Endodermal cell (in vitro differentiated cells): ENCODE results near the gene NR6A1. TPM values are rescaled to one million over a fixed set of nuclear protein-coding genes. Genes with fewer than 3 reads are reported as not detected.

Source experiments
- DNase-seq: peaks from one replicate; pipeline ENCODE4 v3.0.0-alpha.2; 2017
- H3K27ac ChIP-seq: 2 replicates; pipeline ENCODE4 v1.5.1; 2013; ENCODE audit warnings: mild to moderate bottlenecking, low read depth, low read length, moderate library complexity
- H3K27me3 ChIP-seq: 2 replicates; pipeline ENCODE4 v1.6.1; 2013; ENCODE audit warnings: mild to moderate bottlenecking, low read length, moderate library complexity; ENCODE audit not compliant: insufficient read depth, control insufficient read depth, poor library complexity, severe bottlenecking
- H3K36me3 ChIP-seq: 2 replicates; pipeline ENCODE4 v1.7.0; 2013; ENCODE audit warnings: mild to moderate bottlenecking, low read length, moderate library complexity; ENCODE audit not compliant: control insufficient read depth, insufficient read depth
- H3K4me1 ChIP-seq: one replicate; pipeline ENCODE4 v1.7.0; 2013; ENCODE audit warnings: low read length; ENCODE audit not compliant: control insufficient read depth, insufficient read depth
- H3K4me3 ChIP-seq: 2 replicates; pipeline ENCODE4 v1.5.1; 2013; ENCODE audit warnings: mild to moderate bottlenecking, low read length, moderate library complexity
- H3K9ac ChIP-seq: 2 replicates; pipeline ENCODE4 v1.6.1; 2013; ENCODE audit warnings: mild to moderate bottlenecking, low read length, moderate library complexity; ENCODE audit not compliant: poor library complexity, severe bottlenecking; ENCODE audit errors: extremely low read depth
- H3K9me3 ChIP-seq: 2 replicates; pipeline ENCODE4 v1.6.1; 2013; ENCODE audit warnings: mild to moderate bottlenecking, low read length, moderate library complexity; ENCODE audit not compliant: control insufficient read depth
- H3K27ac Mint-ChIP-seq: 2 replicates; pipeline ENCODE4 v1.8.0; 2020; ENCODE audit warnings: mixed read lengths
- H3K27me3 Mint-ChIP-seq: 2 replicates; pipeline ENCODE4 v1.8.0; 2021; ENCODE audit warnings: mild to moderate bottlenecking, mixed read lengths; ENCODE audit not compliant: insufficient read depth
- H3K36me3 Mint-ChIP-seq: 2 replicates; pipeline ENCODE4 v1.8.0; 2020; ENCODE audit warnings: low read depth, mixed read lengths
- H3K4me1 Mint-ChIP-seq: 2 replicates; pipeline ENCODE4 v1.8.0; 2020; ENCODE audit warnings: mixed read lengths
- H3K4me3 Mint-ChIP-seq: 2 replicates; pipeline ENCODE4 v1.8.0; 2020; ENCODE audit warnings: mild to moderate bottlenecking, moderate library complexity, mixed read lengths
- H3K9me3 Mint-ChIP-seq: 2 replicates; pipeline ENCODE4 v1.8.0; 2020; ENCODE audit warnings: mild to moderate bottlenecking, mixed read lengths
- WGBS, 2 experiments: methylation state at CpG; one replicate each; pipeline versions ENCODE4 v1.1.5 to v1.1.7; 2013; ENCODE audit warnings: missing lambda C conversion rate in 2 of 2, mixed read lengths in 1 of 2; ENCODE audit not compliant: insufficient coverage in 1 of 2, insufficient read length in 1 of 2; 5-methylcytosine and 5-hydroxymethylcytosine counted together
- total RNA-seq, 2 donors: library from RNA; stranded (reverse); fragmentation: NEBNext Ultra II Directional in 1 of 2; extraction: Animal tissue kit (Norgen Biotek cat#: 25700) in 1 of 2; gene quantifications; 2 replicates in 1 of 2; 3 replicates in 1 of 2; pipeline ENCODE4 v1.2.1, GENCODE V29; 2021
- TF ChIP-seq, protein P1 (sequence below): fragments of 200-600 bp; sonication (generic); conservative IDR thresholded peaks from 2 replicates; pipeline ENCODE4 v1.5.0; 2021; ENCODE audit warnings: antibody characterized with exemption, mild to moderate bottlenecking

The NR6A1 gene
- total RNA-seq, 2 donors from 2014 or later = 168 to 206 TPM

DNA sequence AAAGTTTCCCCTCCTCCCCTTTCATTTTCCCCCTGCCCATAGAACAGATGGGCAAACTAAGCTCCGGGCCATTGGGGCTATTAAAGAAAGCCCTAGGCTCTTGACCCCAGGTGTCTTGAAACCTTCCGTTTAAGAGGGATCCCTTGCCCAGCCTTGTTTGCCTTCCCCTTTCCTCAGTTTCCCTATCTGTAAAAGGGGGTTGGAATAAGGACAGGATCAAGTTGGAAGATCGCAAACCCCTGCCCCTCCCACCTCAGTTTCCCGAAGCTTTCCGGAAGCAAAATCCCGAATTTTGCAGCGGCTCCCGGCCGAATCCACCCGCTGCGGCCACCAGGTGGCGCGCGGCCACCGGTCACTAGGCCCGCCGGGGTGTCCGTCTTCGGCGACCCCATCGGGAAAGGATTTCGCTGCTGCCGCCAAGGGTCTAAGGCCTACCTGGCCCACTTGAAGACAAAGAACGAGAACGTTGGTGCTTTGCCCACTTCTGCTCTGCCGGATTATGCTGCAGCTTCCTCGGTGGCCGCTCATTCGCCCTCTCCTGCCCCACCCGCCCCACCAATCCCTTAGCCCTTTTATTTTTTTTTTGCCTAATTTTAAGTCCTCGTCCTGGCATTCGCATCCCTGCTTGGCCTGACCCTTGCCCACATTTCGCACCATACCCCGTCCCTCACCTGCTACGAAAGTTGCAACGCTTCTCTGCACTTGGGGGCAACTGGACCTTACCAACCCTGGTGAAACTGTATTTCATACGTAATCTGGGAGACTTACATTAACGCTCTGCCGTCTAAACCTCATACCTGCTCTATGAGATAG is 962 bp upstream of the NR6A1 start:
- Mint-ChIP-seq H3K27me3 (peaks cover 21% of the 10 kb centered on the region), H3K9me3 (no peaks in the 10 kb centered on the region), H3K4me3 (peak overlapping the region; percentile 95), H3K36me3 (no peaks in the 10 kb centered on the region), H3K27ac (peak overlapping the region; percentile 99), H3K4me1 (peaks cover 27% of the 10 kb centered on the region)
- H3K9me3 ChIP-seq = no peaks in the 10 kb centered on the region
- peaks cover 6% of the 10 kb centered on the region for H3K4me1 ChIP-seq
- peaks cover 7% of the 10 kb centered on the region for H3K27me3 ChIP-seq
- peak overlapping the region; percentile 90 for H3K4me3 ChIP-seq
- H3K9ac ChIP-seq = peak overlapping the region; percentile 76
- peak; percentile 95 for DNase-seq
- no peaks in the 10 kb centered on the region for H3K36me3 ChIP-seq
- TF ChIP-seq, protein P1, sequence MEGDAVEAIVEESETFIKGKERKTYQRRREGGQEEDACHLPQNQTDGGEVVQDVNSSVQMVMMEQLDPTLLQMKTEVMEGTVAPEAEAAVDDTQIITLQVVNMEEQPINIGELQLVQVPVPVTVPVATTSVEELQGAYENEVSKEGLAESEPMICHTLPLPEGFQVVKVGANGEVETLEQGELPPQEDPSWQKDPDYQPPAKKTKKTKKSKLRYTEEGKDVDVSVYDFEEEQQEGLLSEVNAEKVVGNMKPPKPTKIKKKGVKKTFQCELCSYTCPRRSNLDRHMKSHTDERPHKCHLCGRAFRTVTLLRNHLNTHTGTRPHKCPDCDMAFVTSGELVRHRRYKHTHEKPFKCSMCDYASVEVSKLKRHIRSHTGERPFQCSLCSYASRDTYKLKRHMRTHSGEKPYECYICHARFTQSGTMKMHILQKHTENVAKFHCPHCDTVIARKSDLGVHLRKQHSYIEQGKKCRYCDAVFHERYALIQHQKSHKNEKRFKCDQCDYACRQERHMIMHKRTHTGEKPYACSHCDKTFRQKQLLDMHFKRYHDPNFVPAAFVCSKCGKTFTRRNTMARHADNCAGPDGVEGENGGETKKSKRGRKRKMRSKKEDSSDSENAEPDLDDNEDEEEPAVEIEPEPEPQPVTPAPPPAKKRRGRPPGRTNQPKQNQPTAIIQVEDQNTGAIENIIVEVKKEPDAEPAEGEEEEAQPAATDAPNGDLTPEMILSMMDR = peak; percentile 99
- 27 to 35% methylated on average over 33 to 39 of the region's 39 CpGs for WGBS, 2 experiments
- H3K27ac ChIP-seq = no peak overlapping the region

DNA sequence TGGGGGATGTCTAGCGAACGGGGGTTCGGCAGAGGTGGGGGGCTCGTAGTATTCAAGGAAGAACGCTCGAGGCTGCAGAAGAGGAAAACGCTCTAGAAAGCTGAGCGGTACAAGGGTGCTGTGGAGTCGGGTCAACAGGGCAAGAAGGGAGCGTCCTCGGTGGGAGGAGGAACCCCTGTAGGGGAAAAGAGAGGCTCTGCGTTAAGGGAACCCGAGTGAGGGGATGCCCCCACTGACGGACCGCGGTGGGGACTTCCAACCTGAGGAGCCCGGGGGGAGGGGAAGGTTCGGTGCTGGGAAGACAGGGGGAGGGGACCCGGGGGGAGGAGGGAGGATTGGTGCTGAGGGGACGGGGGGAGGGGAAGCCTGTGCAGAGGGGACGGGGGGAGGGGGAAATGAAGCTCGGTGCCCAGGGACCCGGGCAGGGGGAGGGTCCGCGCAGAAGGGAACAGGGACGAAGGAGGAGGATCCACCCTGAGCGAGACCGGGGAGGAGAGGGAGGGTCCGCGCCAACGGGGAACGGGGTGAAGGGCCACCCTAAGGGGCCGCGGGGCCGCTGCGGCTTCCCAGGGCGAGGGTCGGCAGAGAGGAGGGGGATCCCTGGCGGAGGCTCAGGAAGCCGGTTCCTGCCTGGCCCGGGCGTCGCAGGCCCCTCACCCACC is 621 bp downstream of the NR6A1 start:
- TF ChIP-seq, protein P1 = no peak
- Histone ChIP-seq H3K9ac (peak overlapping the region; percentile 76), H3K4me1 (peaks cover 16% of the 10 kb centered on the region), H3K4me3 (peak overlapping the region; percentile 90), H3K27me3 (no peaks in the 10 kb centered on the region), H3K27ac (peak overlapping the region; percentile 87), H3K36me3 (no peaks in the 10 kb centered on the region), H3K9me3 (no peaks in the 10 kb centered on the region)
- no peaks in the 10 kb centered on the region for H3K9me3 Mint-ChIP-seq
- H3K27ac Mint-ChIP-seq = peak overlapping the region; percentile 95
- peaks cover 11% of the 10 kb centered on the region for H3K27me3 Mint-ChIP-seq
- H3K36me3 Mint-ChIP-seq = no peaks in the 10 kb centered on the region
- H3K4me3 Mint-ChIP-seq = peak overlapping the region; percentile 95
- DNase-seq = peak; percentile 82
- WGBS, 2 experiments = 0% methylated on average over 21 to 43 of the region's 43 CpGs
- peaks cover 43% of the 10 kb centered on the region for H3K4me1 Mint-ChIP-seq

DNA sequence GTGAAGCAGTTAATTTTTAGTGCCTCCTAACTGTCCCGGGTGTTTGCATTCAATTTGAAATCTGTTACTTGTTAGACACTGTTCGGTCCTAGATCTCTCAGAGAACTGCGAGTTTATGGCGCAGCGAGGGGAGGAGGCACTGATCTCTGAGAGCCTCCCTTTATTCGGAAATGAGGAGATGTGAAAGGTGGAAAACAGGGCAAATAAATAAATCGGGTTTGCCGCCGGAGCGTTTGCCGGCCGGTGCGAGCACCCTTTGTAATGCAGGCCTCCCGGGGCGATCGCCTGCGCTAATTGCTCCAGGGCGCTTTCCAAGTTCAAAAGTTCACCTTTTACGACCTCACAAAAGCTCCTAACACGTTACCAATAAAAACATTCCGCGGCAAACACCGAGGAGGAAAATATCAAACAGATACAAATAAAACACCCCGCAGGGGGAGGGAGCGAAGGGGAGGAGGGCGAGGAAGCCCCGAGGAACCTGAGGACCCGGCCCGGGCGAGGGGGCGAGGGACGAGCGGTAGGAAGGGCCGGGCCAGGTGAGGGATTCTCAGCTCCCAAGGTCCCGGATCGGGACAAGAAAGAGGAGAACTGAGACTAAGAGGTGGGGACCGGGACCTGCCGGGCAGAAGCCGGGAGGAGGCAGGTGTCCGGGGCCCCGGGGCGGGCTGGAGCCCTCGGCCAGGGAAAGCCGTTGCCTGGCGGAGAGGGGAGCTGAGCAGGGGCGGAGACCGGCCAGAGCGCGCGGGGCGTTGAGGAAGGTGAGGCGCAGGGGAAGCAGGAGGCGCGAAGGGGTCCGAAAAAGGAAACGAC is 1.4 kb downstream of the NR6A1 start:
- peaks cover 50% of the 10 kb centered on the region for H3K4me1 Mint-ChIP-seq
- Histone ChIP-seq H3K4me1 (peaks cover 24% of the 10 kb centered on the region), H3K27ac (peak overlapping the region; percentile 27), H3K9ac (peak overlapping the region; percentile 76), H3K36me3 (no peaks in the 10 kb centered on the region), H3K27me3 (no peaks in the 10 kb centered on the region), H3K4me3 (peak overlapping the region; percentile 90), H3K9me3 (no peaks in the 10 kb centered on the region)
- no peaks in the 10 kb centered on the region for H3K9me3 Mint-ChIP-seq
- peak overlapping the region; percentile 95 for H3K27ac Mint-ChIP-seq
- no peaks in the 10 kb centered on the region for H3K36me3 Mint-ChIP-seq
- peak overlapping the region; percentile 95 for H3K4me3 Mint-ChIP-seq
- TF ChIP-seq, protein P1 = no peak
- peaks cover 11% of the 10 kb centered on the region for H3K27me3 Mint-ChIP-seq
- DNase-seq = peak; percentile 84
- WGBS, 2 experiments = 0 to 2% methylated on average over 34 to 53 of the region's 56 CpGs
